ENCODE measurements around the gene CHRD. TPM values are rescaled to one million over a fixed set of nuclear protein-coding genes. Genes with fewer than 3 reads are reported as not detected.

The CHRD gene
- total and polyA plus RNA-seq, 9 of the 15 experiments (the other 6 are each of a cell fraction or from before 2014, with no cell fraction given): 0.11 to 1.3 (median 0.59) TPM; not detected in 3

DNA sequence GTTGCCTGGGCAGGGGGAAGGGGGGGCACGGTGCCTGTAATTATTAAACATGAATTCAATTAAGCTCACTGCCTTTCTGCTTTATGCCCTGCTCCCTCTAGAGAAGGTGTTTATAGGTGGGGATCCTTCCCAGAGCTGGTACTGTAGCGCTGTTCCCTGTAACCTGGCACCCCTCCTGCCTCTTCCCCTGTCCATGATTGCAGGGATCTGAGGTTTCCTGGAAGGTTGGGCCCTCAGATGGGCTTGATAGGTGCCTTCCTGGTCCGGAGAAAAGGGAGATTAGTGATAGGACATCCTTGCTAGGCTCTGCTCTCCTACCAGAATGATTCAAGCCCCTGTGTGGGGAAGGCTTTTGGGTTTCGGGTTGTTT, 44.6 kb upstream of the CHRD start:
- FAIRE-seq (no peak), DNase-seq (ENCODE audit: extremely low read depth in 1 of 4, low spot score in 3 of 4) (peak in 1 of 4 experiments; percentile 24), ATAC-seq (peak; percentile 5)
- ChIA-PET POLR2A (interaction anchor here (0.6 to 0.9 kb wide), 4 partner anchors 9 to 24 kb away, joined by 3 to 5 read pairs (median 3); no protein-coding TSS in a partner anchor), CTCF (ENCODE audit: low intra/inter-chr PET ratio) (no interaction called here)
- Histone ChIP-seq H3K9me1 (ENCODE audit: control insufficient read depth, insufficient read depth, low read length) (peaks cover 11% of the 10 kb centered on the region), H2AFZ (ENCODE audit: low read depth, low read length) (no peak overlapping the region), H3K27me3 (ENCODE audit: control insufficient read depth in 2 of 2, insufficient read depth in 2 of 2, low read length in 2 of 2) (no peaks in the 10 kb centered on the region), H3K9ac (ENCODE audit: insufficient read depth in 1 of 2, low read depth in 2 of 2, low read length in 2 of 2) (peak overlapping the region; percentile 70 to 98; a peak in 2 of 4 replicates), H3K4me2 (ENCODE audit: insufficient read depth, low read length) (peak overlapping the region; percentile 80), H3K27ac (ENCODE audit: extremely low read depth, low read depth, low read length) (peak overlapping the region; percentile 83), H3K79me2 (ENCODE audit: control insufficient read depth, insufficient read depth, low read length) (peaks cover 16% of the 10 kb centered on the region), H4K20me1 (replicated peaks; ENCODE audit: control insufficient read depth, insufficient read depth, low read length) (peaks cover 24% of the 10 kb centered on the region), H3K36me3 (ENCODE audit: control insufficient read depth, insufficient read depth, low read length) (peaks cover 52% of the 10 kb centered on the region), H3K9me3 (replicated peaks; ENCODE audit: control insufficient read depth, insufficient read depth, low read depth, low read length) (no peaks in the 10 kb centered on the region), H3K4me3 (peak overlapping the region; percentile 62; the same call in 1 of the 2 replicates), H3K4me1 (replicated peaks in 1 of 2; ENCODE audit: control insufficient read depth in 2 of 2, insufficient read depth in 2 of 2, low read length in 2 of 2) (peaks cover 51 to 62% of the 10 kb centered on the region in 2 experiments)
- BruUV-seq (replicated peaks): no TSS peak
- WGBS (ENCODE audit: insufficient coverage, low coverage, missing lambda C conversion rate): 60% methylated on average over 4 of the region's 4 CpGs
- TF ChIP-seq ZNF197 (CRISPR knock-in tag; IDR thresholded peaks at IDR 0.05; ENCODE audit: low read depth) (peak; percentile 44; the same call in 1 of the 2 replicates), MCM5 (IDR thresholded peaks at IDR 0.05; ENCODE audit: low read depth) (no peak), PYGO2 (tag; IDR thresholded peaks at IDR 0.05) (no peak), ZNF445 (CRISPR knock-in tag; IDR thresholded peaks at IDR 0.05; ENCODE audit: low read depth) (no peak), PHB2 (IDR thresholded peaks at IDR 0.05; ENCODE audit: low read depth) (no peak)
- TF ChIP-seq, protein P1, sequence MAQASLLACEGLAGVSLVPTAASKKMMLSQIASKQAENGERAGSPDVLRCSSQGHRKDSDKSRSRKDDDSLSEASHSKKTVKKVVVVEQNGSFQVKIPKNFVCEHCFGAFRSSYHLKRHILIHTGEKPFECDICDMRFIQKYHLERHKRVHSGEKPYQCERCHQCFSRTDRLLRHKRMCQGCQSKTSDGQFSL (CRISPR knock-in tag; IDR thresholded peaks at IDR 0.05): 0 out of 2 replicates have a peak, but pooled peaks have one; percentile 2
- TF ChIP-seq, protein P1 (tag; IDR thresholded peaks at IDR 0.05): no peak
- TF ChIP-seq, protein P2, sequence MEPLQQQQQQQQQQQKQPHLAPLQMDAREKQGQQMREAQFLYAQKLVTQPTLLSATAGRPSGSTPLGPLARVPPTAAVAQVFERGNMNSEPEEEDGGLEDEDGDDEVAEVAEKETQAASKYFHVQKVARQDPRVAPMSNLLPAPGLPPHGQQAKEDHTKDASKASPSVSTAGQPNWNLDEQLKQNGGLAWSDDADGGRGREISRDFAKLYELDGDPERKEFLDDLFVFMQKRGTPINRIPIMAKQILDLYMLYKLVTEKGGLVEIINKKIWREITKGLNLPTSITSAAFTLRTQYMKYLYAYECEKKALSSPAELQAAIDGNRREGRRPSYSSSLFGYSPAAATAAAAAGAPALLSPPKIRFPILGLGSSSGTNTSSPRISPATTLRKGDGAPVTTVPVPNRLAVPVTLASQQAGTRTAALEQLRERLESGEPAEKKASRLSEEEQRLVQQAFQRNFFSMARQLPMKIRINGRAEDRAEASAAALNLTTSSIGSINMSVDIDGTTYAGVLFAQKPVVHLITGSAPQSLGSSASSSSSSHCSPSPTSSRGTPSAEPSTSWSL (CRISPR knock-in tag; IDR thresholded peaks at IDR 0.05; ENCODE audit: borderline replicate concordance): no peak
- TF ChIP-seq, protein P3, sequence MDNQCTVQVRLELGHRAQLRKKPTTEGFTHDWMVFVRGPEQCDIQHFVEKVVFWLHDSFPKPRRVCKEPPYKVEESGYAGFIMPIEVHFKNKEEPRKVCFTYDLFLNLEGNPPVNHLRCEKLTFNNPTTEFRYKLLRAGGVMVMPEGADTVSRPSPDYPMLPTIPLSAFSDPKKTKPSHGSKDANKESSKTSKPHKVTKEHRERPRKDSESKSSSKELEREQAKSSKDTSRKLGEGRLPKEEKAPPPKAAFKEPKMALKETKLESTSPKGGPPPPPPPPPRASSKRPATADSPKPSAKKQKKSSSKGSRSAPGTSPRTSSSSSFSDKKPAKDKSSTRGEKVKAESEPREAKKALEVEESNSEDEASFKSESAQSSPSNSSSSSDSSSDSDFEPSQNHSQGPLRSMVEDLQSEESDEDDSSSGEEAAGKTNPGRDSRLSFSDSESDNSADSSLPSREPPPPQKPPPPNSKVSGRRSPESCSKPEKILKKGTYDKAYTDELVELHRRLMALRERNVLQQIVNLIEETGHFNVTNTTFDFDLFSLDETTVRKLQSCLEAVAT (IDR thresholded peaks at IDR 0.05): no peak
- TF ChIP-seq, protein P4, sequence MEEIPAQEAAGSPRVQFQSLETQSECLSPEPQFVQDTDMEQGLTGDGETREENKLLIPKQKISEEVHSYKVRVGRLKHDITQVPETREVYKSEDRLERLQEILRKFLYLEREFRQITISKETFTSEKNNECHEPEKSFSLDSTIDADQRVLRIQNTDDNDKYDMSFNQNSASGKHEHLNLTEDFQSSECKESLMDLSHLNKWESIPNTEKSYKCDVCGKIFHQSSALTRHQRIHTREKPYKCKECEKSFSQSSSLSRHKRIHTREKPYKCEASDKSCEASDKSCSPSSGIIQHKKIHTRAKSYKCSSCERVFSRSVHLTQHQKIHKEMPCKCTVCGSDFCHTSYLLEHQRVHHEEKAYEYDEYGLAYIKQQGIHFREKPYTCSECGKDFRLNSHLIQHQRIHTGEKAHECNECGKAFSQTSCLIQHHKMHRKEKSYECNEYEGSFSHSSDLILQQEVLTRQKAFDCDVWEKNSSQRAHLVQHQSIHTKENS (CRISPR knock-in tag; IDR thresholded peaks at IDR 0.05): no peak
- in situ Hi-C loops (cut with MboI) (no loop called here), intact Hi-C loops (cut with micrococcal nuclease) (no loop called here)

All from K562 (cell line).